HPDE6-E6E7 (cell line): Measurements from ENCODE around the gene PRKAR2B.

Experiments
- DNase-seq: peaks from one replicate; pipeline ENCODE4 v3.0.0; 2011; ENCODE audit warnings: missing footprints; ENCODE audit errors: extremely low spot score

PRKAR2B gene

DNA sequence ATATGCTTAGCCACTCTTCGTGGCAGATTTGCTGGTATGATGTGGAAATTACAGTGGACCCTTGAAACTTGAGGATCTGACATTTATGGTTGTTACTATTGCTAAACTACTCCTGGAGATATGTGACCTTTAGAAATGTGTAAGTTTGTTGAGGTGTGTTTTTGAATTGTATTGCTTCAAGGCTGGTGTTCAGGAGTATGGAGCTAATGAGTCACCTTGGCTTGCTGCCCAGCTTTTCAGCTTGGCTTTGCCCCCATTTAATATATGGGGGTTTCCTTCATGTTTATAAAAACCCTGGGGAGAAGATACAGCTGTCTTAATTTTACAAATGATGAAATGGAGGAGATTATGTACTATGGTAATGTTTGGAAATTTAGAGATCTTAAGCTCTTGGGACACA lies 135.9 kb downstream of the PRKAR2B start:
- peak; percentile 9 for DNase-seq

DNA sequence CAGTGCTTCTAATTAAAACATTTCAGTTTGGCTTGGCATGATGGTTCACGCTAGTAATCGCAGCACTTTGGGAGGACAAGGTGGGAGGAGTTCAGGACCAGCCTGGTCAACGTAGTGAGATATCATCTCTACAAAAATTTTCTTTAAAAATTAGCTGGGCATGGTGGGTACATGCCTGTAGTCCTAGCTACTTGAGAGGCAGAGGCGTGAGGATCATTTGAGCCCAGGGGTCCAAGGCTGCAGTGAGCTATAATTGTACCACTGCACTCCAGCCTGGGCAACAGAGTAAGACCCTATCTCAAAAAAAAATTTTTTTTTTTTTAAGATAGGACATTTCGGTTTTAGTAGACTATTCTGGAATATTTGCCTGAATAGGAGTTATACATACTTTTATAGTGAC lies 136.7 kb downstream of the PRKAR2B start:
- DNase-seq: no peak

DNA sequence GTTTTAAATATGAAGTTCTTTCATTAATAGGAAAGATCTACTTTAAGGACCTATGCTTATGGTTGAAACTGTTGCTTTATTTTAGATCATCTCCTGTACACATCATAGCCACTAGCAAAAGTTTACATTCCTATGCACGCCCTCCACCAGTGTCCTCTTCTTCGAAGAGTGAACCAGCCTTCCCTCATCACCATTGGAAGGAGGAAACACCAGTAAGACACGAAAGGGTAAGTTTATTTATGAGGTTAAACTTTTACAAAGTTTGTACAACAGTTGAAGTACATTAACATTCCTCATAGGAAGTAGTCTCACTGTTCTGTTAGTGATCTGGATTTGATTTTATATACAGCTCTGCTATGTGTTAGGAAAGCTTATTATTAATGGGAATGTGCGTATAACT lies 141.2 kb downstream of the PRKAR2B start:
- no peak for DNase-seq

DNA sequence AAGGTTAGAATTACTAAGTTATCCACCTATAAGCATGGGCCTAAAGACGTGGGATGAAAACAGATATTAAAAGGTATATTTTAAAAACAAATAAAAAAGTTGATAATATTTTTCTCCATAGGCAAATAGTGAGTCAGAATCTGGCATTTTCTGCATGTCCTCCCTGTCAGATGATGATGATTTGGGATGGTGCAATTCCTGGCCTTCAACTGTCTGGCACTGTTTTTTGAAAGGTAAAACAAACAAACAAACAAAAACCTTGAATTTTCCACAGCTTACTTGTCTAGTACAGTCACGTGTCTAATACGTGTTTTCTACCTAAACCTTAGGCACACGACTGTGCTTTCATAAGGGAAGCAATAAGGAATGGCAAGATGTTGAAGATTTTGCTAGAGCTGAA lies 141.7 kb downstream of the PRKAR2B start:
- DNase-seq: no peak

DNA sequence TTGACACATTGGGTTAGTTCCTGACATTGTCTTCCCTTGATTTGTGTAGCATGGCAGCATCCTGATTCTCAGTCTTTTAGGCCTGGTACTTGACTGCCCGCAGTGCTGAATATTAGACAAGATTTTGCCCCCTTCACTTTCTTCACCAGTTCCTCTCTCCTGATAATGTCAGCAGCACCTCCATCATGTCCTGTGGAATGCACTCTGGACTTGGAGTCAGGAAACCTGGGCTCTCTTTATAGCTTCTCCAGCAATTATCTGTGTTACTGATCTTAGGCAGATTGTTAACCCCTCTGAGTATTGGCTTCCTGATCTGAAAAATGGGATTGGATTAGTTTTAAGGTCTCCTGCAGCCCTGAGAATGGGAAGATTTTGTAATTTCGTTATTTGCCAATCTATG lies 143.3 kb downstream of the PRKAR2B start:
- no peak for DNase-seq

DNA sequence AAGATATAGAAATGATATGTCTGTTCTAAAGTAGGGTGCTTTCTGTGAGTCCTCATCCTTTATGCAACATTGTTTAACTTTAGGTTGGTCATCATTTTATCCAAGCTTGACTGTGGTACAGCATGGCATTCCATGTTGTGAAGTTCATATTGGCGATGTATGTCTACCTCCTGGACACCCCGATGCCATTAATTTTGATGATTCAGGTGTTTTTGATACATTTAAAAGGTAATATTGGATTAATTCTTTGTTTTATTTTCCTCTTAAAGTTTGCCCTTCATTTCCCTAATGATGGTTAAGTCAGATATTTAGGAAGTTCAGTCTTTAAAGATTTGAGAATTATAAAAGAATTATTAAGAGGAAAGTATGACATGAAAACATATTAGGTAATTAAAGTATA lies 145.6 kb downstream of the PRKAR2B start:
- DNase-seq: no peak

DNA sequence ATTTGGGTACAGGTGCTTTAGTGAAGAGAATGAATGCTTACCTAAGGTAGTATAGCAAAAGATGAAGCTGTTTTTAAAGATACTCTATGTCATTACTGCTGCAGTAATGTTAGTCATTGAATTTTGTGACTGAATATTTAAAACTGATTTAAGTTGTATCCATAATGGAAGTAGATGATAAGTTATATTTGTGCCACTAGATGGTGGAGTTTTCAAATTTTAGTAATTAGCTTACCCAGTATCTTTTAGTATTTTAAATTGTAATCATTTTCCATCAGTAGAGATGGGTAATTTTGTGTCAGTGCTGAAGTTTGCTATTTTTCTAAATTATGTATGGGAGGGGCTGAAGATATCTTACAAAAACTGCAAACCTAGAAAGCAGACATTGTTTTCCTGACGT lies 149.5 kb downstream of the PRKAR2B start:
- no peak for DNase-seq

DNA sequence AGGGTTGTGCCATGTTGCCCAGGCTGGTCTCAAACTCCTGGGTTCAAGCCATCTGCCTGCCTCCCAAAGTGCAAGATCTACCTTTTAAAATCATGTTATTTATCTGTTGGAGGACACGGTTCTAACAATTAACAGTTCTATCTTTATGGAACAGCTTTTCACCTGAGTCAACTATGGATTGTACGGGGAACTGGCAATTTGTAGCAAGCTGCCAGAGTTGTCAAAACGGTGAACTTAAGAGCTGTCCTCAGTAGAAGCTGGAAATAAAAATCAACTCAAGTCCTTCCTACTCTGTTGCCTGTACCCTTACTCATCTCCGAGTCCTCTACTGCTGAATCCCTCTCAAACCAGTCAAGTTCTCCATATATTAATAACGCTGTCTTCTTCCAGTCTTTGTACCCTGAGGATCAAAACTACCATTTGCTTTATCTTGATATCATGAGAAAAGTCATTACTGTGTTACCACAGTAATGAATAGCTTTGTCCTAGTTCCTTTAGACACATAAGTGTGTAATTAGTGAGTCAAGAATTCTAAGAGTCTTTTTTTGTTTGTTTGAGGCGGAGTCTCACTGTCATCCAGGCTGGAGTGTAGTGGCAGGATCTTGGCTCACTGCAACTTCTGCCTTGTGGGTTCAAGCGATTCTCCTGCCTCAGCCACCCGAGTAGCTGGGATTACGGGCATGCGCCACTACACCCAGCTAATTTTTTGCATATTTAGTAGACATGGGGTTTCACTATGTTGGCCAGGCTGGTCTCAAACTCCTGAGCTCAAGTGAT lies 152.5 kb downstream of the PRKAR2B start:
- DNase-seq: no peak

DNA sequence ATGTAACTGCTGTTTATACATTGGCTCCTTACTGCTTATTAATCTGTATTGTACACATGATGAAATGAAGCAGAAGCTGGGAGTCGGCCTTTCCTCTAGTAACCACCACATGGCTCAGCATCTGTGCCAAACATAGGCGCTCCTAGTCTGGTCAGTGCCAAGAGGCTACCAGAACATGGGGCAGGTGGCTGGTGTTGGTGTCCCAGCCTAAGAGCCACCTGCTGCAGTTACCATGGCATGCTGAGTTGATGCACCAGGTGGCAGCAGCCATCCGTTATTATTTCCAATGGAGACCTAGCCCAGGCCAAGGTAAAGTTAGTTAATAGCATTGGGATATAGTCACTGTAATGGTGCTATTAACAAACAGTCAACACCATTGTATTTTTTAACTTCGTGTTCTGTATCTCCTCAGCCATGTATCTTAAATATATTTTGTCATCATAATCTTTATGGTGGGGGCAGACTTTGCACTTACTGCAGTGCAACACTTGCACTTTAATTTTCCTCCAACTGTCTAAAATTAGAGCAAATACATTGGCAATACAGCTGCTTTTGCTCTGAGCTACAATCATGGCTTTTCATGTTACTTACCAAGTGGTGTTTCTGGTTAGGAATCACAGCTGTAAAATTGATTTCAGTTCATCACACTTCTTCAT lies 157.4 kb downstream of the PRKAR2B start:
- peak; percentile 66 for DNase-seq

DNA sequence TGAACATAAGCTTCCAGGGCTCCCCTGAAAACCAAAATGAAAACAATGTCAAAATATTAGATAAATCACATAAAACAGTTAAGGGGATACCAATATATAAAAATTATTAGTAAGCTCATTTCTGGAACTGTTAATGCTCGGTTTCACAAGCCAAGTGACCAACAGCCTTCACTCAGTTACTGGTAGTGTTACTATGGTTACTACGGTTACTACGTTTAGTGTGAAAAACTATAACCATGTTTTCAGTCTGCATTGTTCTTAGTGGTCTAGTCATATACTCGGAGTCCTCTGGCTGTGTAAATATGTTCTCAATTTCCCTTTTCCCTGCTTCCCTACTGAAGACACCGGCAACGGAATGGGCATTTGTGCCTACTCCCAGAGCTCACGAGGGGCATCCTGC lies 159.1 kb downstream of the PRKAR2B start:
- no peak for DNase-seq

DNA sequence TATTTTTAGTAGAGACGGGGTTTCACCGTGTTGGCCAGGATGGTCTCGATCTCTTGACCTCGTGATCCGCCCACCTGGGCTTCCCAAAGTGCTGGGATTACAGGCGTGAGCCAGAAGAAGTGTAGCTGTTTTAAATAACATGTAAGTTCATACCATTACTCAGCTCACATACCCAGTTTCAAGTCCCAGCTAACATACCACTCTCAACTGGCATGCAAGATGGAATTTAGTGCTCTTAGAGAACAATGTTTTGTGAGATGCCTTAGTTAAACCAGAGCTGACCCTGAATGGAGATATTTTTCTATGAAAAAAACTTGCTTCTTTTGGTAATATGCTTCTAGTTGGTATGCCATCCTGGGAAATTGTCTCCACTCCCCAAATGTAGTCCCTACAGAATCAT lies 161.6 kb downstream of the PRKAR2B start:
- no peak for DNase-seq

DNA sequence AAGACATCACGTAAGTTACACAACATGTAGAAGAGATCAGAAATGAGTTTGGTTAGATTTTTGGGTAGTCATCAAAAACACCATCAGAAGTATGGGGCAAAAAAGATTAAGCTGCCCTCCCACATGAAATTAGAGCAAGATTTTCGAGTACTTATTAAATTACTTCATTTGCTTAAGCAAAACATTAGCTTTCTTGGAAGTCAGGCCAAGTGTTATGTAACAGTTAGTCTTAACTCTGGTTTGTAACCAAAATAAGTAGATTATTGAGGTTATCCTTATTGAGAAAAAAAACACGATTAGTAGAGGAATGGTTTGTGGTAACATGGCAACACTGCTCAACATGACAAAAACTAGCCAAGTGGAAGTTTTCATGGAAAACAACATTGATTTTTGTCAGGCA lies 162.2 kb downstream of the PRKAR2B start:
- no peak for DNase-seq

DNA sequence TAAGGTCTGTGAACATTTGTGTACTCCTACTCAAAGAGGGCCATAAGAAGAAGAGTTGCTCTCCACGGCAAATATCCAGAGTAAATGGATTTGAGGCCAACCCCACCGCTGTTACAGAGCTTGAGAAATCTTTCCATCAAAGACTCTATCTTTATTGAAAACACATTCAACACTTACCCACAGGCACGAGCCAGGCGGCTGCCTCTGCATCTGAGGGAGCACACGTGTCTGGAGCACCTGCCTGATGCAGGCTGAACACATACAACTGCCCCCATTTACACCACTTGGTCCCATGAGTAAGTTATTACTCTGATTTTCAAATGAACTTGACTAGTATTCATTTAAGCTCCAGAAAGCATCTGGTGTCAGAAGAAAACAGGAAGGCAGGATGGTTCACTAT lies 163.0 kb downstream of the PRKAR2B start:
- DNase-seq: no peak

DNA sequence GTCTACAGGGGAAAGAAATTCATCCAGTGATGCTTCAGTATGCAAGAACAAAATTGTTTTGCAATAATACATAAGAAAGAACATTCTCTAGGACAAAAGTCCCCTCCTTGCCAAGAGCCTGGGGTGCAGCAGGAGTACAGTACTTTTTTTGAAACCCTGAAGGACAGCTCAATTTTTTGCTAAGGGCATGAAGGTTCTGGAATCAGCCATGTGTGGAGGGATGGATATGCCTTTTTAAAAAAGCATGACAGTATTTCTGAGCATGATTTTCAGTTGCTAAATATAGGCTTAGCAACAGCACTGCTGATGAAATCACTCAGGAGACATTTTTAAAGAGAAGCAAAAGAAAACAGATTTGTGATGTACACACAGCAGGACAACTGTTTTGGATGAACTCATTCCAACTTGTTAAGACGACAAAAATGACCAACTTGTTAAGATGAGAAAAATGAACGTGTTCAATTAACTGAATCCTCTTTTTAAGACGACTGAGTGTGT lies 163.6 kb downstream of the PRKAR2B start:
- no peak for DNase-seq

DNA sequence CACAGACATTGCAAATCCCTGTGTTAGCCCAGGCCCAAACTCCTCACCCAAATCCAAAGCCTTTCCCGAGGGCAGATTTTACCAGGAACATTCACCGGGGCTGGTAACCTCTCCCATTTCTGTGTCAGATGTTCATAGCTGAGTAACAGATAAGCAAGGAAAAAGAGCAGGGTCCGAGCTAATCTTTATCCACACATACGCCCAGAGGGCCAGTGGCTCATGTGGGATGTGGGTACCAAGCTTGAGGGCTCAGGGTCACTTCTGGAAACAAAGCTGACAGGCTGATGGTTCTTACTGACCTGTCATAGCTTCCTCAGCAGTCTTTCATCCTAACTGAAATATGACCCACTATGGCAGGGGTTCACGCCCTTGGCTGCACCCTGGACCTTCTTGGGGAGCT lies 164.1 kb downstream of the PRKAR2B start:
- no peak for DNase-seq

DNA sequence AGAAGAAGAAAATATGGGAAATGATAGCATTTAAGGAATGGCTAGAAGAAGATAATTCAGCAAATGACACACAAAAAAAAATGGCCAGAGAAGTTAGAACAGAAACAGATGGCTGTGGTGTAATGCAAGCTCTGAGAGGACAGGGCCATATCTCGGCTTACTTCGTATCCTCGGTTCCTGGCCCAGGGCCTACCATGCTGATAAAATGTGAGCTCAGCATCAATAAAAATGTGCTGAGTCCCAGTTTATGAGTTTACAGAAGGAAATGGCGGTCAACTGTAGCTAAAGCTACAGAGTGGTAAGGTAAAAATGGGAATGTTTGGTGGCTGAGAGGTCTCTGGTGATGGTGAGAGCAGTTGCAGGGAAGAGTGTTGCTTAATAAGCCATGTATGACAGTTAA lies 165.1 kb downstream of the PRKAR2B start:
- DNase-seq: no peak

DNA sequence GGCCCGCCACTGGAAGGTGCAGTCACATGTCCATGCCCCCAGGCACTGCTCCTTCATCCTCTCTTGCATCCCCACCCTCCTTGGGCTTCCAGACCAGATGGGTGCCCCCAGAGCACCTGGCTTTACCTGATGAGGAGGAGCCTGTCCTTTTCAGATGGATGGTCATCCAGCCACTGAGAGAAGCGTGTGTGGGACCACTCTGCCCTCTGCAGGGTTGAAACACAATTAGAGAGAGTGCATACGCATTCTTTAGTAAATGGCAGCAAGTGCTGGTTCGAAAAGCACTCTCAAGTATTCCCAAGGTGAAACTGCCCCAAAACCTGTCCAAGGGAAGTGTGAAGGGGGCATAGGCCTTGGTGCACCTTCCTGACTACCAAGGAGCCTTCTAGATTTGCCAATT lies 165.9 kb downstream of the PRKAR2B start:
- DNase-seq: no peak
